Measurements from ENCODE around the gene MRPL20. TPM values are rescaled to one million over a fixed set of nuclear protein-coding genes. Genes with fewer than 3 reads are reported as not detected.

MRPL20 gene
- total and polyA plus RNA-seq, 4 donors: 60.1 to 181 (median 122) TPM

- no peak for ATAC-seq (ENCODE audit: insufficient read depth, low FRiP score)
- Histone ChIP-seq H3K27me3 (ENCODE audit: control insufficient read depth in 3 of 3, insufficient read depth in 3 of 3, low read length in 2 of 3) (no peaks in the 10 kb centered on the region), H3K27ac (ENCODE audit: low read depth in 1 of 2, low read length in 1 of 2) (peak overlapping the region in 1 of 2 donors; percentile 91), H3K4me3 (peak overlapping the region; percentile 84), H3K9me3 (ENCODE audit: control insufficient read depth in 4 of 4, insufficient read depth in 3 of 4, low read length in 3 of 4) (no peaks in the 10 kb centered on the region), H3K36me3 (ENCODE audit: control insufficient read depth in 4 of 4, insufficient read depth in 4 of 4, low read length in 4 of 4) (peaks cover 0 to 7% (median 0%) of the 10 kb centered on the region in 4 donors), H3K4me1 (ENCODE audit: control insufficient read depth in 5 of 5, insufficient read depth in 5 of 5, low read length in 5 of 5) (peaks cover 0 to 17% (median 7%) of the 10 kb centered on the region in 5 donors), H3K9ac (ENCODE audit: insufficient read depth in 1 of 2, low read length in 2 of 2) (peak overlapping the region in 1 of 2 donors; percentile 42)
- 53 to 57% methylated on average over 52 of the region's 52 CpGs for WGBS, 2 donors
- DNase-seq: no peak
- no peak for TF ChIP-seq CTCF (IDR thresholded peaks at IDR 0.05; ENCODE audit: control extremely low read depth, extremely low read depth)
These were observed 33.1 kb downstream of the MRPL20 start for GRCh38 chr1:1373815-1374588.

GRCh38 chr1:1373051-1373814 lies 33.9 kb downstream of the MRPL20 start:
- no peak for DNase-seq
- H3K4me1 ChIP-seq (ENCODE audit: control insufficient read depth in 5 of 5, insufficient read depth in 5 of 5, low read length in 5 of 5): peaks cover 0 to 17% (median 7%) of the 10 kb centered on the region in 5 donors
- H3K9ac ChIP-seq (ENCODE audit: insufficient read depth in 1 of 2, low read length in 2 of 2): no peak overlapping the region

More at GRCh38 chr1:1373051-1373814, 33.9 kb downstream of the MRPL20 start:
- Histone ChIP-seq H3K4me3 (no peak overlapping the region), H3K9me3 (ENCODE audit: control insufficient read depth in 4 of 4, insufficient read depth in 3 of 4, low read length in 3 of 4) (no peaks in the 10 kb centered on the region), H3K27me3 (ENCODE audit: control insufficient read depth in 3 of 3, insufficient read depth in 3 of 3, low read length in 2 of 3) (no peaks in the 10 kb centered on the region), H3K27ac (ENCODE audit: low read depth in 1 of 2, low read length in 1 of 2) (no peak overlapping the region), H3K36me3 (ENCODE audit: control insufficient read depth in 4 of 4, insufficient read depth in 4 of 4, low read length in 4 of 4) (peaks cover 0 to 7% (median 0%) of the 10 kb centered on the region in 4 donors)
- no peak for ATAC-seq (ENCODE audit: insufficient read depth, low FRiP score)
- TF ChIP-seq CTCF (IDR thresholded peaks at IDR 0.05; ENCODE audit: control extremely low read depth, extremely low read depth): no peak
- 89 to 95% methylated on average over 26 of the region's 26 CpGs for WGBS, 2 donors

All from lung (tissue), 12 donors.